Measurements from ENCODE around the gene H6PD.
A peak's percentile ranks its signal among the peaks of the same experiment; 100 is the strongest.

Gene H6PD

GRCh38 chr1:9239622-9240401 is 5.2 kb downstream of the H6PD start:
- DNase-seq (ENCODE audit: low read depth in 4 of 4, low spot score in 1 of 4): peak in 2 of 4 experiments; percentile 9 to 31

- DNase-seq (ENCODE audit: low read depth in 4 of 4, low spot score in 1 of 4): no peak
These were observed 6.6 kb downstream of the H6PD start for GRCh38 chr1:9240914-9241820.

- DNase-seq (ENCODE audit: low read depth in 4 of 4, low spot score in 1 of 4): no peak
These were observed 7.3 kb downstream of the H6PD start for GRCh38 chr1:9241891-9242290.

GRCh38 chr1:9242338-9242969 is 7.9 kb downstream of the H6PD start:
- DNase-seq (ENCODE audit: low read depth in 4 of 4, low spot score in 1 of 4): no peak

GRCh38 chr1:9243066-9243739 is 8.6 kb downstream of the H6PD start:
- DNase-seq (ENCODE audit: low read depth in 4 of 4, low spot score in 1 of 4): no peak

GRCh38 chr1:9244501-9245229 is 10.1 kb downstream of the H6PD start:
- no peak for DNase-seq (ENCODE audit: low read depth in 4 of 4, low spot score in 1 of 4)

- DNase-seq (ENCODE audit: low read depth in 4 of 4, low spot score in 1 of 4): no peak
These were observed 10.7 kb downstream of the H6PD start for GRCh38 chr1:9245230-9245619.

- no peak for DNase-seq (ENCODE audit: low read depth in 4 of 4, low spot score in 1 of 4)
These were observed 11.1 kb downstream of the H6PD start for GRCh38 chr1:9245661-9246060.

GRCh38 chr1:9246215-9246614 is 11.6 kb downstream of the H6PD start:
- no peak for DNase-seq (ENCODE audit: low read depth in 4 of 4, low spot score in 1 of 4)

GRCh38 chr1:9246841-9247785 is 12.5 kb downstream of the H6PD start:
- no peak for DNase-seq (ENCODE audit: low read depth in 4 of 4, low spot score in 1 of 4)

- DNase-seq (ENCODE audit: low read depth in 4 of 4, low spot score in 1 of 4): no peak
These were observed 13.3 kb downstream of the H6PD start for GRCh38 chr1:9247894-9248293.

GRCh38 chr1:9248341-9249262 is 14.0 kb downstream of the H6PD start:
- DNase-seq (ENCODE audit: low read depth in 4 of 4, low spot score in 1 of 4): no peak

GRCh38 chr1:9249263-9249533 is 14.6 kb downstream of the H6PD start:
- DNase-seq (ENCODE audit: low read depth in 4 of 4, low spot score in 1 of 4): no peak

- no peak for DNase-seq (ENCODE audit: low read depth in 4 of 4, low spot score in 1 of 4)
These were observed 15.2 kb downstream of the H6PD start for GRCh38 chr1:9249534-9250410.

- no peak for DNase-seq (ENCODE audit: low read depth in 4 of 4, low spot score in 1 of 4)
These were observed 16.1 kb downstream of the H6PD start for GRCh38 chr1:9250411-9251381.

GRCh38 chr1:9251501-9251900 is 16.9 kb downstream of the H6PD start:
- DNase-seq (ENCODE audit: low read depth in 4 of 4, low spot score in 1 of 4): no peak

Measured in stimulated activated CD4-positive, alpha-beta T cell treated with anti-CD3 and anti-CD28 coated beads, Interleukin-1b, Interleukin-23, amount 100 ng/mL, for 24 hours (primary cell).